Osteocyte (in vitro differentiated cells): Measurements from ENCODE around the gene SERPINF2. TPM values are rescaled to one million over a fixed set of nuclear protein-coding genes. Genes with fewer than 3 reads are reported as not detected.

Source experiments
- DNase-seq: peaks from one replicate; pipeline ENCODE4 v3.0.0; 2021; ENCODE audit warnings: mixed read lengths; ENCODE audit not compliant: unreplicated experiment; ENCODE audit errors: extremely low spot score
- H3K27ac Mint-ChIP-seq: one replicate; pipeline ENCODE4 v1.8.0; 2021; ENCODE audit warnings: mild to moderate bottlenecking, mixed read lengths; ENCODE audit not compliant: unreplicated experiment
- H3K27me3 Mint-ChIP-seq: one replicate; pipeline ENCODE4 v1.8.0; 2021; ENCODE audit warnings: mixed read lengths; ENCODE audit not compliant: unreplicated experiment
- H3K36me3 Mint-ChIP-seq: one replicate; pipeline ENCODE4 v1.8.0; 2021; ENCODE audit warnings: mixed read lengths; ENCODE audit not compliant: unreplicated experiment
- H3K4me1 Mint-ChIP-seq: one replicate; pipeline ENCODE4 v1.8.0; 2021; ENCODE audit warnings: mixed read lengths; ENCODE audit not compliant: unreplicated experiment
- H3K4me3 Mint-ChIP-seq: one replicate; pipeline ENCODE4 v1.8.0; 2021; ENCODE audit warnings: mild to moderate bottlenecking, moderate library complexity, mixed read lengths; ENCODE audit not compliant: unreplicated experiment
- H3K9me3 Mint-ChIP-seq: one replicate; pipeline ENCODE4 v1.8.0; 2021; ENCODE audit warnings: mixed read lengths; ENCODE audit not compliant: unreplicated experiment
- CTCF ChIP-seq: fragments of 200-600 bp; sonication (generic); IDR thresholded peaks from 2 replicates; pipeline ENCODE4 v1.5.0; 2021; ENCODE audit warnings: antibody characterized with exemption, mild to moderate bottlenecking, moderate library complexity
- total RNA-seq: library from RNA; stranded (reverse); gene quantifications from 2 replicates; pipeline ENCODE4 v1.2.1, GENCODE V29; 2021

SERPINF2 gene
- total RNA-seq, 1 donor from 2014 or later = 0.38 TPM

DNA sequence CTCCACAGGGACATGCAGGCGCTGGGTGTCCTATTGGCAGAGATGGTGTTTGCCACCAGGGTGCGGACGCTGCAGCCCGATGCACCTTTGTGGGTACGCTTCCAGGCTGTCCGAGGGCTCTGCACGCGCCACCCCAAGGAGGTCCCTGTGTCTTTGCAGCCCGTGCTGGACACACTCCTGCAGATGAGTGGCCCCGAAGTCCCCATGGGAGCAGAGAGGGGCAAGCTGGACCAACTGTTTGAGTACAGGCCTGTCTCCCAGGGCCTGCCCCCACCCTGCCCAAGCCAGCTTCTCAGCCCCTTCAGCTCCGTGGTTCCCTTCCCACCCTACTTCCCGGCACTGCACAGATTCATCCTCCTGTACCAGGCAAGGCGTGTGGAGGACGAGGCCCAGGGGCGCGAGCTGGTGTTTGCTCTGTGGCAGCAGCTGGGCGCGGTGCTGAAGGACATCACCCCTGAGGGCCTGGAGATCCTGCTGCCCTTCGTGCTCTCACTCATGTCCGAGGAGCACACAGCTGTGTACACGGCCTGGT is 15.3 kb upstream of the SERPINF2 start:
- DNase-seq = no peak
- Mint-ChIP-seq H3K9me3 (no peaks in the 10 kb centered on the region), H3K36me3 (peaks cover 5% of the 10 kb centered on the region), H3K27me3 (no peaks in the 10 kb centered on the region), H3K4me3 (no peak overlapping the region), H3K4me1 (peaks cover 28% of the 10 kb centered on the region), H3K27ac (no peak overlapping the region)
- no peak for TF ChIP-seq CTCF

- H3K36me3 Mint-ChIP-seq = peaks cover 5% of the 10 kb centered on the region
- H3K4me1 Mint-ChIP-seq = peaks cover 22% of the 10 kb centered on the region
- DNase-seq = peak; percentile 83
- H3K4me3 Mint-ChIP-seq = no peak overlapping the region
- H3K27ac Mint-ChIP-seq = no peak overlapping the region
- TF ChIP-seq CTCF = no peak
- H3K9me3 Mint-ChIP-seq = no peaks in the 10 kb centered on the region
- H3K27me3 Mint-ChIP-seq = no peaks in the 10 kb centered on the region
These were observed 14.6 kb upstream of the SERPINF2 start for GRCh38 chr17:1727876-1728630.

DNA sequence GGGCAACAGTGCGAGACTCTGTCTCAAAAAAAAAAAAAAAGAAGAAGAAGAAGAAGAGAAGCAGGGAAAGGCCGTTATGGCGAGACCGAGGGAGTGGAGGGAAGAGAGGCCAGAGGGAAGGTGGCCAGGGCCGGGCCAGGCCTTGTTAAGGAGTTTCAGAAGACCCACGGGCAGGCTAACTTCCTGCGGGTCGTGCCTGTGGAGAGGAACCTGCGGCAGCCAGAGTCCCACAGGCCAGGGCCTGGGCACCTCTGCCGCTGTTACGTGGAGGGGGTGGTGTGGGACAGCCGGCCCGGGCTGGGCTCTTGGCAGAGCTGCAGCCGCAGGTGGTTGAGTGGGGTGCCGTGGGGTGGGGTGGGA is 12.7 kb upstream of the SERPINF2 start:
- H3K27ac Mint-ChIP-seq = no peak overlapping the region
- H3K9me3 Mint-ChIP-seq = no peaks in the 10 kb centered on the region
- H3K4me1 Mint-ChIP-seq = peaks cover 17% of the 10 kb centered on the region
- H3K4me3 Mint-ChIP-seq = no peak overlapping the region
- peaks cover 8% of the 10 kb centered on the region for H3K36me3 Mint-ChIP-seq
- DNase-seq = no peak
- TF ChIP-seq CTCF = no peak
- no peaks in the 10 kb centered on the region for H3K27me3 Mint-ChIP-seq

GRCh38 chr17:1730326-1731193 is 12.1 kb upstream of the SERPINF2 start:
- no peaks in the 10 kb centered on the region for H3K9me3 Mint-ChIP-seq
- no peak for TF ChIP-seq CTCF
- H3K27ac Mint-ChIP-seq = no peak overlapping the region
- no peaks in the 10 kb centered on the region for H3K27me3 Mint-ChIP-seq
- H3K36me3 Mint-ChIP-seq = peaks cover 8% of the 10 kb centered on the region
- H3K4me3 Mint-ChIP-seq = no peak overlapping the region
- peaks cover 14% of the 10 kb centered on the region for H3K4me1 Mint-ChIP-seq
- DNase-seq = peak; percentile 83

DNA sequence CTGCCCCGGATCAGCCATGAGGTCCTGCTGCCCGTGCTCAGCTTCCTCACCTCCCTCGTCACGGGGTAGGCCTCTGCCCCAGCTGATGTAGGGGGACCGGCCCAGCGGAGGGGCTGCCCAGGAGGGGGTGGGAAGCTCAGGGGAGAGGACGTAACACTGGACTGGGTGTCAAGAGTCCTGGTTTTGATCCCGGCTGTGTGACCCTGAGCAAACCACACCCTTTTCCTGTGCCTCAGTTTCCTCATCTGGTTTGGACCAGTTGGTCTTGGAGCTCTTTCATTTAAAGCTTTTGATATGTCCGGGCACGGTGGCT is 11.5 kb upstream of the SERPINF2 start:
- H3K36me3 Mint-ChIP-seq = peaks cover 8% of the 10 kb centered on the region
- H3K27ac Mint-ChIP-seq = no peak overlapping the region
- peaks cover 17% of the 10 kb centered on the region for H3K4me1 Mint-ChIP-seq
- TF ChIP-seq CTCF = no peak
- no peaks in the 10 kb centered on the region for H3K9me3 Mint-ChIP-seq
- no peak overlapping the region for H3K4me3 Mint-ChIP-seq
- H3K27me3 Mint-ChIP-seq = no peaks in the 10 kb centered on the region
- DNase-seq = peak; percentile 79
